NCI-H1436 (cell line): ENCODE measurements around the gene MAPK9.

Source experiments
- DNase-seq: peaks from one replicate; lab custom pipeline; 2025; lab: John Stamatoyannopoulos, UW

The MAPK9 gene

DNA sequence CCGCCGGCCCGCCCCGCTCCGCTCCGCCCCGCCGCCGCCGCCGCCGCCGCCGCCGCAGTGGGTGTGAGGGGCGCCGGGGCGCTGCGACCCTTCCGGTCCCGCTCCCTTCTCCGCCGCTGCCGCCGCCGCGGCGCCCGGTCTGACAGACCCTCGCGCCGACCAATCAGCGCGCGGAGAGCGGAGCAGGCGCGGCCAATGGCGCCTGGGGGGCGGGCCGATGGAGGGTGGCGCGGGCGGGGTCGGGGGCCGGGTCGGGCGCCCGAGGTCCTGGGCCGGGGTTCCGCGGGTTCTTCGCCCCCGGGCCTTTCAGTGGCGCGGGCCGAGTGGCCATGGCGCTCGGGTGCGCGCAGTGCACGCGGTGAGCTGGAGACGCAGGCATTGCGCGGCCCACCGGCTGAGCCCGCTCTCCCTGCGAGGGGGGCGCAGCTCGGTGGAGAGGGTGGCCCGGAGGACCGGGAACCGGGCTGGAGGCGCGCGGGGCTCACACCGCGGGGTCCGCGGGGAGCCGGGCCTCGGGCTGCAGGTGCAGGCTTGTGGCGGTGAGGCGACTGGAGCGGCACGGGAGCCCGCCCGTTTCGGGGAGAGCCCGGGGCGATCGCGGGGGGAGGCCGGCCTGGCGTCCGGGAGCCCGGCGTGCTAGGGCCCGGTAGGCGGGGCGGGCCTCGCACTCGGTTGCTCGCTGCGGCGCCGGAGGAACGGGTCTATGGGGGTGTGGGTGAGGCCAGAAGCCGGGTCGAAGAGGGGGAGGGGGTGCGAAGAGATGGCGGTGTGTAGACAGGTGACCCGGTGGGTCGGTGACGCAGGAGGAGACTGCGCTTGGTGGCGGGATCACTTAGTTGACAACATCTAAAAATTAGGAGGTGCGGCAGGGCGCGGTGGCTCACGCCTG, at the start of gene MAPK9:
TSS of gene MAPK9 (minus strand) at position 141 of the 889 bp plus-strand sequence. CDS start 11,522 bp downstream, outside the sequence.
- DNase-seq: peak; percentile 35

- no peak for DNase-seq
Observed at GRCh38 chr5:180341595-180341994, 49.7 kb upstream of the MAPK9 start.

GRCh38 chr5:180340856-180341255, 49.0 kb upstream of the MAPK9 start:
- no peak for DNase-seq

DNA sequence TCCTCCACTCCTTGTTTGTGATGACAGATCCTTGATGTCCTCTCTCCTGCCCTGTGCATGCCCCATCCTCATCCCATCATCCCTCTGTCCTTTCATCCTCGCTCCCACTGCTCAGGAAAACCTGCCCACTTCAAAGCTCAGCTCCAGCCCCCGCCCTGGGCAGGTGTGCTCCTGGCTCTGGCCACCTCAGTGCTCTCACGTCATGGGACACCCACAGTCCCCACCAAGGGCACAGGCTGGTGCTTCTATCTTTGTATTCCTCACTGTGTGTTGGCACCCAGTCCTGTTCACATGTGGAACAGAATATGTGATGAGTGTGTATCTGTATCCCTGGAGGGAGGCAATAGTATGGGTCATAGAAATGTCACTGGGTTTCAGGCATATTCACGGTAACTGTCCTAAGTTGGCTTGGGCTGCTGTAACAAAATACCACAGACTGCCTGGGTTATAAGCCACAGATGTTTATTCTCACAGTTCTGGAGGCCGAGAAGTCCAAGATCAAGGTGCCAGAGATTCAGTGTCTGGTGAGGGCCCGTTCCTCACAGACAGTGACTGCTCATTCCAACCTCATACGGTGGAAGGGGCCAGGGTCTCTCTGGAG, 47.8 kb upstream of the MAPK9 start:
- DNase-seq: no peak

- DNase-seq: no peak
Observed at GRCh38 chr5:180338001-180338707, 46.3 kb upstream of the MAPK9 start.

GRCh38 chr5:180336234-180337020, 44.5 kb upstream of the MAPK9 start:
- no peak for DNase-seq

GRCh38 chr5:180335614-180336233, 43.8 kb upstream of the MAPK9 start:
- no peak for DNase-seq

- DNase-seq: no peak
Observed at GRCh38 chr5:180334751-180335613, 43.1 kb upstream of the MAPK9 start.

DNA sequence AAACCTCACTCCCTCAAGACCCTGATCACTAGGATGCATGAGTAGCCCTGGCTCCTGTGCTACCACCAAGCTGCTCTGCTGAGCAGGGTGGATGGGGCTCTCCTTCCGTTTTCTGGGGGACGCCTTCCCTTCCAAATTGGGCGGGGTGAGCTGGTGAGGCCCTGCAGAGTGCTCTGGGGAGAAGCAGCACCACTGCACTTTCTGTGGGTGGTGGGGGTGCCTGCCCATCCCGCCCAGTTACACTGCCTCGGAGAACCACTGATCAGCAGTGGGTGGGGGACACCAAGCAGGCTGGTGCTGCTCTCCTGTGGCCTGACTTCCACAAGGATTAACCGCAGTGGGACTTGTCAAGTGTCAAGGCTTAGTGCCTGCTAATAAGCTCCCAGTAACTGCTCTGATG, 42.3 kb upstream of the MAPK9 start:
- DNase-seq: no peak

DNA sequence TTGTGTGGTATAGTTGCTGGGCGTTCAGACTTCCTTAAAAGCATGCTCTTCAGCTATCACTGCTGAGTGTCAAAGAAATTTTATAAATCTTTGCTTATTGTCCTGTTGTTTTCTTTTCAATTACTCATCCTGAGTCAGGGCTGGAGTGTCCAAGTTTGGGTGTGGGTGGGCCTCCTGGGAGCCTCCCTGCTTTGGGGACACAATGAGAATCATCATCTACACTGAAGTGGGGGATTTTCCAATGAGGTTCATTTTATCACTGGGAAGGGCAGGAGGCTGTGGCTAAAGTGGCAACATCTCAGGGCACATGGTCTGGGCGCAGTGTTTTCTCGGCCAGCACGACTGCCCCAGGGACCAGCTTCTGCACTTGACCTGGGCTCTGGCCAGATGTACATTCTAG, 41.8 kb upstream of the MAPK9 start:
- no peak for DNase-seq

- DNase-seq: no peak
Observed at GRCh38 chr5:180332861-180333260, 41.0 kb upstream of the MAPK9 start.

GRCh38 chr5:180332051-180332517, 40.2 kb upstream of the MAPK9 start:
- DNase-seq: no peak

DNA sequence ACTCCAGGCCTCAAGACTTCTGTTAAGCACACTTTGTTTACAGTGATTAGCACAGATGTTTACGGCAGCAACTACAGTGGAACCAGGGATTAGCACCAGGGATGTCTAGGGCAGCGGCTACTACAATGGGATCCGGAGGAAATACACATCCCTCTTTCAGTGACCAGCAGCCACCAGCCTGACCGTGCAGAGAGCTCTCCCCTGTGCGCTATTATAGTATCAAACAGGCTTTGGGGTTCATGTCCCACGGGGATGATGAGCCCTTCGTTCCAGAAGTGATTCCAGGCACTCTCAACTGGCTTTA, 39.7 kb upstream of the MAPK9 start:
- DNase-seq: no peak

- no peak for DNase-seq
Observed at GRCh38 chr5:180330810-180331646, 39.1 kb upstream of the MAPK9 start.

DNA sequence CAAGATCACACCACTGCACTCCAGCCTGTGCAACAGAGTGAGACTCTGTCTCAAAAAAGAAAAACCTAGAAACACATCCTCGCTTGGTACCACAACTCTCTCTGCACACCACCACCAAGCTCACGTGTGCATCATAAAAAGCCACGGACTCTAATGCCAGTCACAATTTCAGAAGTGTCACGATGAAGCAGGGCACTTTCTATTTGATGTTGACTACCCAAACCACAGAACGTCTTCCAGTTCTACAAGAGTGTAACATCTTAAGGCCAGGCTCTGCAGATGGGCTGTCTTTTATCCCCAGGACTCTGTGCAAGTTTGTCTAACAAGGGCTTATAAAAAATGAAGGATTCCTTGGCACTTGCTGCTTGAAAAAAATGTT, 38.4 kb upstream of the MAPK9 start:
- DNase-seq: no peak

- DNase-seq: no peak
Observed at GRCh38 chr5:180329606-180330269, 37.9 kb upstream of the MAPK9 start.

- no peak for DNase-seq
Observed at GRCh38 chr5:180329138-180329435, 37.2 kb upstream of the MAPK9 start.

DNA sequence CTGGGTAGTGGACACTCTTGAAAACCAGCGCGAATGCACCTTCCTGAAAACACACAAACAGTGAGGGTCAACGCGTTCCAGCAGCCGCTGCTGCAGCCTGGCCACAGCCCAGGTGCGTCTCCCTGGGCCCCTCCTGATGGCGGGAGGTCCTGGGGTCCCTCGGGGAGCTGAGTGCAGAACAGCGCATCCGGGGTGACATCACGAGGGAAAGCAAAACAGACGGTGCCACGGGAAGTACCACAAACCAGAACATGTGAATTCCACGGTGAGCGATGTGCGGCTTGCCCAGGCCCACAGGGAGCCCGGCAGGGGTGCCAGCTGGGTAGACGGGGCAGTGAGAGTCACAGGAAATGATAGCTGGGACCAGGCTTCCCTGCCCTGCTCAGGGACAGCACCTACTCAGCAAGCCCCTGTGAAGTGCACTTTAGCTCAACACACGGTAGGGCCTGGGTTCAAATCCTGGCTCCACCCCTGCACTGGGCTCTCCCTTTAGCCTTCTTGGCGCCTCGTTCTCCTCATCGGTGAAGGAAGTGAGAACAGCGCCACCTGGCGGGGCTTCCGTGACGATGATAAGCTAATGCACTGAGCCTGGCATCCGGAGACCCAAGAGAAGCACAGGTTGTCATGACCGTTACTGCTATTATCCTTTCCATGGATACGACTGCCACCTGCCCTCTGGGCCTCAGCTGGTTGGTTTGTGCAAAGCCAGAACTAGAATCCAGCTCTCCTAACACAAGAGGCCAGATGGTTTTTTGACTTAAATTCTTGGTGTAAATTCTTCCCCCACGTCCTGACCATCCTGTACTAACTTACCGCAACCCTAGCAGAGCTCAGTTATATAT, 36.6 kb upstream of the MAPK9 start:
- peak; percentile 37 for DNase-seq
